Effector memory CD4-positive, alpha-beta T cell (primary cell): ENCODE results near the gene INHBE.

ENCODE experiments used
- DNase-seq, 3 donors: peaks; one replicate each; pipeline ENCODE4 v3.0.0-alpha.2; 2020
- H3K27ac ChIP-seq: 2 replicates; pipeline ENCODE4 v1.7.0; 2013; ENCODE audit warnings: mild to moderate bottlenecking, low read length, moderate library complexity; ENCODE audit not compliant: insufficient read depth, poor library complexity, severe bottlenecking
- H3K27me3 ChIP-seq: replicated peaks from 2 replicates; pipeline ENCODE4 v1.7.0; 2013; ENCODE audit warnings: mild to moderate bottlenecking, low read length; ENCODE audit not compliant: insufficient read depth, control insufficient read depth, poor library complexity, severe bottlenecking
- H3K36me3 ChIP-seq: 2 replicates; pipeline ENCODE4 v1.7.0; 2013; ENCODE audit warnings: mild to moderate bottlenecking, low read length, moderate library complexity; ENCODE audit not compliant: control insufficient read depth, insufficient read depth
- H3K4me1 ChIP-seq: 2 replicates; pipeline ENCODE4 v1.7.0; 2013; ENCODE audit warnings: low read length, mild to moderate bottlenecking; ENCODE audit not compliant: control insufficient read depth, insufficient read depth, poor library complexity, severe bottlenecking
- H3K4me3 ChIP-seq: 2 replicates; pipeline ENCODE4 v1.7.0; 2013; ENCODE audit warnings: low read length, low read depth, mild to moderate bottlenecking; ENCODE audit not compliant: insufficient read depth, poor library complexity, severe bottlenecking
- H3K9me3 ChIP-seq: 2 replicates; pipeline ENCODE4 v1.7.0; 2013; ENCODE audit warnings: mild to moderate bottlenecking, low read length, moderate library complexity; ENCODE audit not compliant: control insufficient read depth

Gene INHBE

GRCh38 chr12:57467915-57468314 is 12.8 kb downstream of the INHBE start:
- H3K9me3 ChIP-seq = no peaks in the 10 kb centered on the region
- H3K36me3 ChIP-seq = peaks cover 40% of the 10 kb centered on the region
- no peak overlapping the region for H3K27ac ChIP-seq
- H3K27me3 ChIP-seq = no peaks in the 10 kb centered on the region
- H3K4me3 ChIP-seq = no peak overlapping the region
- DNase-seq = no peak
- H3K4me1 ChIP-seq = no peaks in the 10 kb centered on the region

- H3K4me3 ChIP-seq = no peak overlapping the region
- DNase-seq = no peak
- no peaks in the 10 kb centered on the region for H3K4me1 ChIP-seq
- H3K27me3 ChIP-seq = no peaks in the 10 kb centered on the region
- H3K27ac ChIP-seq = no peak overlapping the region
- peaks cover 54% of the 10 kb centered on the region for H3K36me3 ChIP-seq
- no peaks in the 10 kb centered on the region for H3K9me3 ChIP-seq
Observed at GRCh38 chr12:57469296-57470164, 14.4 kb downstream of the INHBE start.

GRCh38 chr12:57470286-57470969 is 15.3 kb downstream of the INHBE start:
- no peak for DNase-seq
- Histone ChIP-seq H3K36me3 (peaks cover 63% of the 10 kb centered on the region), H3K27ac (no peak overlapping the region), H3K27me3 (no peaks in the 10 kb centered on the region), H3K4me1 (peaks cover 4% of the 10 kb centered on the region), H3K4me3 (no peak overlapping the region), H3K9me3 (no peaks in the 10 kb centered on the region)

- no peaks in the 10 kb centered on the region for H3K27me3 ChIP-seq
- peaks cover 11% of the 10 kb centered on the region for H3K4me1 ChIP-seq
Observed at GRCh38 chr12:57470970-57471656, 16.0 kb downstream of the INHBE start.

GRCh38 chr12:57471661-57472060 is 16.6 kb downstream of the INHBE start:
- H3K4me3 ChIP-seq = no peak overlapping the region
- H3K27ac ChIP-seq = no peak overlapping the region
- H3K9me3 ChIP-seq = no peaks in the 10 kb centered on the region
- H3K36me3 ChIP-seq = peaks cover 63% of the 10 kb centered on the region
- no peaks in the 10 kb centered on the region for H3K27me3 ChIP-seq
- peaks cover 13% of the 10 kb centered on the region for H3K4me1 ChIP-seq
- no peak for DNase-seq

More at GRCh38 chr12:57470970-57471656, 16.0 kb downstream of the INHBE start:
- no peaks in the 10 kb centered on the region for H3K9me3 ChIP-seq
- no peak overlapping the region for H3K27ac ChIP-seq
- peaks cover 63% of the 10 kb centered on the region for H3K36me3 ChIP-seq
- no peak overlapping the region for H3K4me3 ChIP-seq
- DNase-seq = no peak

- Histone ChIP-seq H3K4me1 (peaks cover 15% of the 10 kb centered on the region), H3K36me3 (peaks cover 63% of the 10 kb centered on the region)
Observed at GRCh38 chr12:57472391-57472790, 17.3 kb downstream of the INHBE start.

GRCh38 chr12:57473392-57473791 is 18.3 kb downstream of the INHBE start:
- Histone ChIP-seq H3K27me3 (no peaks in the 10 kb centered on the region), H3K9me3 (no peaks in the 10 kb centered on the region), H3K4me1 (peaks cover 25% of the 10 kb centered on the region), H3K27ac (no peak overlapping the region), H3K36me3 (peaks cover 63% of the 10 kb centered on the region), H3K4me3 (no peak overlapping the region)
- no peak for DNase-seq

More at GRCh38 chr12:57472391-57472790, 17.3 kb downstream of the INHBE start:
- no peak overlapping the region for H3K27ac ChIP-seq
- no peaks in the 10 kb centered on the region for H3K9me3 ChIP-seq
- DNase-seq = no peak
- no peak overlapping the region for H3K4me3 ChIP-seq
- no peaks in the 10 kb centered on the region for H3K27me3 ChIP-seq

GRCh38 chr12:57473886-57474285 is 18.8 kb downstream of the INHBE start:
- H3K4me1 ChIP-seq = peaks cover 30% of the 10 kb centered on the region
- no peak for DNase-seq
- no peak overlapping the region for H3K27ac ChIP-seq
- peaks cover 62% of the 10 kb centered on the region for H3K36me3 ChIP-seq
- no peaks in the 10 kb centered on the region for H3K9me3 ChIP-seq
- H3K27me3 ChIP-seq = no peaks in the 10 kb centered on the region
- H3K4me3 ChIP-seq = no peak overlapping the region

- Histone ChIP-seq H3K27ac (no peak overlapping the region), H3K4me1 (peaks cover 35% of the 10 kb centered on the region), H3K27me3 (no peaks in the 10 kb centered on the region), H3K4me3 (no peak overlapping the region), H3K9me3 (no peaks in the 10 kb centered on the region), H3K36me3 (peaks cover 56% of the 10 kb centered on the region)
- no peak for DNase-seq
Observed at GRCh38 chr12:57474430-57474829, 19.3 kb downstream of the INHBE start.
